GM12874 (cell line): ENCODE results near the gene NPR1.

Source experiments
- CTCF ChIP-seq: IDR thresholded peaks from 2 replicates; pipeline ENCODE4 v1.5.1; 2011; ENCODE audit warnings: low read depth, mild to moderate bottlenecking, control low read depth, low read length, moderate library complexity; ENCODE audit not compliant: insufficient read depth

NPR1 gene

GRCh38 chr1:153677718-153678518 lies 570 bp upstream of the NPR1 start:
- TF ChIP-seq CTCF = peak; percentile 97

GRCh38 chr1:153679337-153680119 lies 1.0 kb downstream of the NPR1 start:
- peak; percentile 7; the same call in 1 of the 2 replicates for TF ChIP-seq CTCF

- TF ChIP-seq CTCF = no peak
Observed at GRCh38 chr1:153680120-153680403, 1.6 kb downstream of the NPR1 start.

GRCh38 chr1:153682730-153683129 lies 4.2 kb downstream of the NPR1 start:
- TF ChIP-seq CTCF = no peak

GRCh38 chr1:153683854-153684253 lies 5.4 kb downstream of the NPR1 start:
- TF ChIP-seq CTCF = no peak

GRCh38 chr1:153684892-153685291 lies 6.4 kb downstream of the NPR1 start:
- no peak for TF ChIP-seq CTCF

GRCh38 chr1:153685544-153686340 lies 7.3 kb downstream of the NPR1 start:
- TF ChIP-seq CTCF = no peak
